AG04450 (cell line): ENCODE data around the gene SLC25A39. TPM values are rescaled to one million over a fixed set of nuclear protein-coding genes. Genes with fewer than 3 reads are reported as not detected.
"Not testable (repeated sequence)": the region's sequence is repeated elsewhere in the genome, so short reads cannot be mapped to it uniquely, and the experiment has no call there.

Experiments used
- CTCF ChIA-PET: fragments of 300-600, 350-600 bp; formaldehyde crosslinking; extraction: SDS; loops from one replicate; lab custom pipeline; 2022; ENCODE audit warnings: antibody characterized with exemption, inconsistent platforms; lab: Charles Lee
- POLR2A ChIA-PET: fragments of 350-600 bp; formaldehyde crosslinking; extraction: SDS; loops from one replicate; lab custom pipeline; 2021; ENCODE audit warnings: antibody characterized with exemption, inconsistent platforms; lab: Yijun Ruan, JAX
- DNase-seq: peaks from one replicate; pipeline ENCODE4 v3.0.0-alpha.2; 2011; ENCODE audit warnings: low read depth, low spot score
- H3K27ac ChIP-seq: one replicate; pipeline ENCODE4 v1.5.1; 2012; ENCODE audit warnings: low read depth, low read length, control low read depth
- H3K27me3 ChIP-seq: one replicate; pipeline ENCODE4 v1.6.0; 2012; ENCODE audit warnings: low read length; ENCODE audit not compliant: control insufficient read depth, insufficient read depth
- H3K4me3 ChIP-seq: 2 replicates; pipeline ENCODE4 v1.5.1; 2011; ENCODE audit warnings: mild to moderate bottlenecking, low read depth, low read length, control low read depth
- H3K9me3 ChIP-seq: 2 replicates; pipeline ENCODE4 v1.5.1; 2012; ENCODE audit warnings: low read length; ENCODE audit not compliant: control insufficient read depth, insufficient read depth
- polyA plus RNA-seq: library from polyadenylated mRNA; depleted of rRNA; stranded (reverse); fragments of >200 nt; gene quantifications from 2 replicates; pipeline ENCODE4 v1.2.3, GENCODE V29; 2011
- TF ChIP-seq, protein P1 (sequence below): IDR thresholded peaks from 2 replicates; pipeline ENCODE4 v1.5.1; 2011; ENCODE audit warnings: low read depth, low read length, control low read depth, inconsistent platforms

Gene SLC25A39
- polyA plus RNA-seq, 1 experiment = 32.1 TPM

DNA sequence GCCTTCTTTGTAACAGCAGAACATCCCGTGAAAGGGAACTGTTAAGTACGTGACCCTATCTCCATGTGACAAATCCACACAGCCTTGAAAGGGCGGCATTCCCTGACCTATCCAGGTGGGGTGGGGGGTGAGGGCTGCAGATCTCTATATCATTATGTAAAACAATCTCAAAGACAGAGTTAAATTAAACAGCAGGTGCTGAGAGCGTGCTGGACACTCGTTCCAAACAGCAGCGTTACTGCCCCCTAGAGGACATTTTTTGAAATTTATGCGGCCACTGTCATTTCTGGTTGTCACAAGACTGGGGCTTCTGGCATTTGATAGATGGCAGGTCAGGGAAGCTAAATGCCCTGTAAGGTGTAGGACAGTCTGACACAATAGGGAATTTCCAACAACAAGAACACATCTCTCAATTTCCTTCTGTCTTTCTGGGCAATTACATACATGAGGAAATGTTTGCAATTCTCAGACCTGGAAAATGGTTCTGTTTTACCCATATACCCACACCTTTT lies 6.7 kb upstream of the SLC25A39 start:
- Histone ChIP-seq H3K27ac (no peak overlapping the region), H3K9me3 (no peaks in the 10 kb centered on the region), H3K4me3 (no peak overlapping the region), H3K27me3 (peaks cover 10% of the 10 kb centered on the region)
- ChIA-PET POLR2A (interaction anchor here (0.7 to 1.3 kb wide), 2 partner anchors 13 to 121 kb away, joined by 3 read pairs; no protein-coding TSS in a partner anchor), CTCF (interaction anchor here (0.6 to 2.9 kb wide), 14 partner anchors 9 to 191 kb away, joined by 3 to 16 read pairs (median 6); partner anchors contain the start of genes GRN and TMUB2)
- DNase-seq = no peak
- TF ChIP-seq, protein P1, sequence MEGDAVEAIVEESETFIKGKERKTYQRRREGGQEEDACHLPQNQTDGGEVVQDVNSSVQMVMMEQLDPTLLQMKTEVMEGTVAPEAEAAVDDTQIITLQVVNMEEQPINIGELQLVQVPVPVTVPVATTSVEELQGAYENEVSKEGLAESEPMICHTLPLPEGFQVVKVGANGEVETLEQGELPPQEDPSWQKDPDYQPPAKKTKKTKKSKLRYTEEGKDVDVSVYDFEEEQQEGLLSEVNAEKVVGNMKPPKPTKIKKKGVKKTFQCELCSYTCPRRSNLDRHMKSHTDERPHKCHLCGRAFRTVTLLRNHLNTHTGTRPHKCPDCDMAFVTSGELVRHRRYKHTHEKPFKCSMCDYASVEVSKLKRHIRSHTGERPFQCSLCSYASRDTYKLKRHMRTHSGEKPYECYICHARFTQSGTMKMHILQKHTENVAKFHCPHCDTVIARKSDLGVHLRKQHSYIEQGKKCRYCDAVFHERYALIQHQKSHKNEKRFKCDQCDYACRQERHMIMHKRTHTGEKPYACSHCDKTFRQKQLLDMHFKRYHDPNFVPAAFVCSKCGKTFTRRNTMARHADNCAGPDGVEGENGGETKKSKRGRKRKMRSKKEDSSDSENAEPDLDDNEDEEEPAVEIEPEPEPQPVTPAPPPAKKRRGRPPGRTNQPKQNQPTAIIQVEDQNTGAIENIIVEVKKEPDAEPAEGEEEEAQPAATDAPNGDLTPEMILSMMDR = peak; percentile 74

DNA sequence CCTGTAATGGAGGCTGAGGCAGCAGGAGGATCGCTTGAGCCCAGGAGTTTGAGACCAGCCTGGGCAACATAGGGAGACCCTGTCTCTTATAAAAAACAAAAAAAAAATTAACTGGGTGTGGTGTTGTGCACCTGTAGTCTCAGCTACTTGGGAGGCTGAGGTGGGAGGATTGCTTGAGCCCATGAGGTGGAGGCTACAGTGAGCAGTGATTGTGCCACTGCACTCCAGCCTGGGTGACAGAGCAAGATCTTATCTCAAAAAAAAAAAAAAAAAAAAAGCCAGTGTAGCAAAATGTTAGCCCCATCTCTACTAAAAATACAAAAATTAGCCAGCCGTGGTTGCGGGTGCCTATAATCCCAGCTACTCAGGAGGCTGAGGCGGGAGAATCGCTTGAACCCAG lies 5.6 kb upstream of the SLC25A39 start:
- H3K27ac ChIP-seq, H3K27me3 ChIP-seq, H3K4me3 ChIP-seq, H3K9me3 ChIP-seq, DNase-seq, POLR2A ChIA-PET: not testable (repeated sequence)
- CTCF ChIA-PET = interaction anchor here (0.7 to 2.9 kb wide), 14 partner anchors 9 to 192 kb away, joined by 3 to 16 read pairs (median 6); partner anchors contain the start of gene GRN

DNA sequence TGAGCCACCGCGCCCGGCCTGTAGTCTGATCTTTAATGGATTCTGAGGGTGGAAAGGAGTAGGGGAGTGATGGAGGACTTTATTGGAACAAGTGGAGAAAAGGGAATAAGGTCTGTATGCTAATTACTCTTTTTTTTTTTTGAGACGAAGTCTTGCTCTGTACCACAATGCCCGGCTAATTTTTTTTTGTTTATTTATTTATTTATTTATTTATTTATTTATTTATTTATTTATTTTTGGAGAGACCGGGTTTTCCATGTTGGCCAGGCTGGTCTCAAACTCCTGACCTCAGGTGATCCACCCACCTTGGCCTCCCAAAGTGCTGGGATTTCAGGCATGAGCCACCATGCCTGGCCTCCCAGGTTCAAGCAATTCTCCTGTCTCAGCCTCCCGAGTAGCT lies 4.9 kb upstream of the SLC25A39 start:
- H3K27ac ChIP-seq, H3K27me3 ChIP-seq, POLR2A ChIA-PET, DNase-seq, H3K4me3 ChIP-seq, H3K9me3 ChIP-seq: not testable (repeated sequence)
- CTCF ChIA-PET = interaction anchor here (0.6 to 2.9 kb wide), 4 partner anchors 11 to 286 kb away, joined by 3 to 16 read pairs (median 10); no protein-coding TSS in a partner anchor

DNA sequence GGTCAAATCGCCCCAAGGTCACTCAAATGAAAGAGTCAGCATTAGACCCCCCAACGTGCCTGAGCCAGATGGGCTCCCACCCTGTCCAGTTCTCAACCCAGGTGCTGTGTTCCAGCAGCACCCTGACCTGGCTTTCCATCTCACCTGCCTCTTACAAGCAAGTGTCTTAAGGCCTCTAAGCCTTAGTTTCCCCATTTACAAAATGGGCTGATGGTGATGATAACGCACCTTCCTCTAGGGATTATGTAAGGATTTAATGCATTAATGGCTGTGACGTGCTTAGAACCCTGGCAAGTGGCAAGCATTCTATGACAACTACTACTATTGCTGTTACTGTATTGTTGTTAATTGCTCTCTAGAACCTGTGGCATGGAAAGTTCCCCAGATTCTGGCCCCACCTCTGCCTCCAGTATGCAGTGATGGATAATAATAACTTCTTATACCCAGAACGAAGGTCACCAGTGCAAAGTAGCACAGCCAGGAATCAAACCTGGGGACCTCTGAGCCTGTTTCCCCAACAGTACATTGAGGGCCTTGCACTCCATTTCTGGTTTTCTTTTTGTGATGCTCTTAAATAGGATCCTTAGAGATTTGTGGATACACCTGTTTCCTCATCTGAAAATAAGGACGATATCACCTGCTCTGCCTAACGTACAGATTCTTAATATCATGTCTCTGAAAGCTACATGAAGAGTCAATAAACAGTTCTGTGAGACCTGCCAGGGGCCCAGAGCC lies 3.3 kb upstream of the SLC25A39 start:
- no peak for DNase-seq
- H3K9me3 ChIP-seq = peaks cover 2% of the 10 kb centered on the region; the same call in 1 of the 2 replicates
- POLR2A ChIA-PET = interaction anchor here (1.1 kb wide), 1 partner anchor 106 kb away, joined by 4 read pairs; no protein-coding TSS in a partner anchor
- H3K27ac ChIP-seq = no peak overlapping the region
- TF ChIP-seq, protein P1 = no peak
- CTCF ChIA-PET = interaction anchor here (0.9 to 1.1 kb wide), 3 partner anchors 117 to 124 kb away, joined by 3 to 5 read pairs (median 3); no protein-coding TSS in a partner anchor
- H3K27me3 ChIP-seq = no peaks in the 10 kb centered on the region
- no peak overlapping the region for H3K4me3 ChIP-seq

DNA sequence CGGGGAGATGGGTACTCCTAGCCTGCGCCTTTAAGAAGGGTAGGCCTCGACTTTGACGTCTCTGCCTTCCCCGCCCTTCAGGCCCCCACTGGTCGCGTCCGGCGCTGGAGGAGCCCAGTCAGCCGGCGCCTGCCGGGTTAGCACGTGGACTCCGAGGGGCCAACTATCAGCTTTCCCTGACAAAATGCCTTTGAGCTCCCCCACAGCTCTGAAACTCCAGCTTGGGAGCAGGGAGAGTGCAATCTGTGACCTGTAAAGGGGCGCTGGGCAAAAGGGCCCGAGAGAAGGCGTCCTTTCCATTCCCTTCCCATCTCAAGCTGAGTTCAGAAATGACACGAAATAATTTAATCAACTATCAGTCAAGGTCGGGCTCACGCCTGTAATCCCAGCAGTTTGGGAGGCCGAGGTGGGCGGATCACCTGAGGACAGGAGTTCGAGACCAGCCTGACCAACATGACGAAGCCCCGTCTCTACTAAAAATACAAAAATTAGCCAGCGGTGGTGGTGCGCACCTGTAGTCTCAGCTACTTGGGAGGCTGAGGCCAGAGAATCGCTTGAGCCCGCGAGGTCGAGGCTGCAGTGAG lies 2.3 kb upstream of the SLC25A39 start:
- ChIA-PET POLR2A (interaction anchor here (0.5 to 1.0 kb wide), 4 partner anchors 12 to 189 kb away, joined by 3 to 4 read pairs (median 4); no protein-coding TSS in a partner anchor), CTCF (interaction anchor here (0.6 to 1.0 kb wide), 4 partner anchors 23 to 197 kb away, joined by 3 to 5 read pairs (median 4); no protein-coding TSS in a partner anchor)
- no peak overlapping the region for H3K4me3 ChIP-seq
- no peak overlapping the region for H3K27ac ChIP-seq
- no peaks in the 10 kb centered on the region for H3K27me3 ChIP-seq
- peak; percentile 91 for DNase-seq
- TF ChIP-seq, protein P1 = no peak
- H3K9me3 ChIP-seq = peaks cover 2% of the 10 kb centered on the region; the same call in 1 of the 2 replicates
